Panc1 (cell line): Measurements from ENCODE around the gene USF1.

ENCODE experiments used
- CTCF ChIP-seq: fragments of 450-650 bp; IDR thresholded peaks from 2 replicates; pipeline ENCODE4 v1.5.1; 2017; ENCODE audit warnings: mild to moderate bottlenecking
- POLR2AphosphoS5 ChIP-seq: IDR thresholded peaks from 2 replicates; pipeline ENCODE4 v1.6.1; 2012; ENCODE audit warnings: mild to moderate bottlenecking, low read depth, low read length, moderate library complexity
- TCF7L2 ChIP-seq: IDR thresholded peaks from 2 replicates; pipeline ENCODE4 v1.6.1; 2011; ENCODE audit warnings: mild to moderate bottlenecking, low read depth, low read length, inconsistent platforms

GRCh38 chr1:161009602-161010211 is 36.1 kb downstream of the USF1 start:
- TF ChIP-seq CTCF (no peak), POLR2AphosphoS5 (no peak), TCF7L2 (no peak)
